K562 (cell line): ENCODE results near the gene TTC4. TPM values are rescaled to one million over a fixed set of nuclear protein-coding genes. Genes with fewer than 3 reads are reported as not detected.

ENCODE experiments used
- ADNP ChIP-seq: fragments of 200-800 bp; sonication (Bioruptor generic); IDR thresholded peaks from 2 replicates; pipeline ENCODE4 v1.6.1; 2016; ENCODE audit warnings: missing genetic modification characterization, missing compliant biosample characterization
- BRD4 ChIP-seq: fragments of 200-600 bp; sonication (generic); IDR thresholded peaks from 2 replicates; pipeline ENCODE4 v1.6.1; 2017; ENCODE audit warnings: inconsistent platforms
- CCNT2 ChIP-seq: IDR thresholded peaks from 2 replicates; pipeline ENCODE4 v1.6.1; 2011; ENCODE audit warnings: borderline replicate concordance, low read depth, mild to moderate bottlenecking, moderate library complexity, mixed read lengths, low read length; ENCODE audit not compliant: insufficient read length; ENCODE audit errors: extremely low read depth
- CTCF ChIP-seq, 3 experiments: IDR thresholded peaks in 2 of 3; conservative IDR thresholded peaks in 1 of 3; 2 replicates each; pipeline ENCODE4 v1.5.1; 2011 to 2012; ENCODE audit warnings: low read length in 3 of 3, mild to moderate bottlenecking in 3 of 3, control low read depth in 2 of 3, improper control_type of control experiment in 1 of 3, inconsistent platforms in 1 of 3, low read depth in 1 of 3, mixed read lengths in 1 of 3, moderate library complexity in 1 of 3; ENCODE audit not compliant: insufficient read depth in 2 of 3
- DIDO1 ChIP-seq: fragments of 450-650 bp; IDR thresholded peaks from 2 replicates; pipeline ENCODE4 v1.6.1; 2016; ENCODE audit warnings: low read depth, missing biosample characterization, missing genetic modification characterization
- E2F8 ChIP-seq: fragments of 450-650 bp; IDR thresholded peaks from 2 replicates; pipeline ENCODE4 v1.7.1; 2018; ENCODE audit warnings: mild to moderate bottlenecking, low read depth; ENCODE audit not compliant: partially characterized antibody
- ELF4 ChIP-seq: fragments of 450-650 bp; formaldehyde crosslinking; IDR thresholded peaks from 2 replicates; pipeline ENCODE4 v1.4.0; 2022; ENCODE audit warnings: missing genetic modification characterization
- FOXK1 ChIP-seq: sonication (generic); formaldehyde crosslinking; IDR thresholded peaks from 2 replicates; pipeline ENCODE4 v1.8.0; 2022; ENCODE audit warnings: missing genetic modification reagents, mild to moderate bottlenecking, borderline replicate concordance
- HCFC1 ChIP-seq: IDR thresholded peaks from 2 replicates; pipeline ENCODE4 v1.6.1; 2012; ENCODE audit warnings: low read depth, low read length, improper control_type of control experiment
- L3MBTL2 ChIP-seq: fragments of 450-650 bp; IDR thresholded peaks from 2 replicates; pipeline ENCODE4 v1.6.1; 2016; ENCODE audit warnings: mild to moderate bottlenecking, moderate library complexity
- NCOA1 ChIP-seq: fragments of 450-650 bp; IDR thresholded peaks from 2 replicates; pipeline ENCODE4 v1.6.1; 2016; ENCODE audit warnings: low read depth
- PHF21A ChIP-seq: fragments of 450-650 bp; IDR thresholded peaks from 2 replicates; pipeline ENCODE4 v1.6.1; 2017; ENCODE audit warnings: low read depth, borderline replicate concordance
- RBM22 ChIP-seq: fragments of 200-400 bp; formaldehyde crosslinking; IDR thresholded peaks from 2 replicates; pipeline ENCODE4 v1.6.1; 2018; ENCODE audit warnings: low read length, low read depth; ENCODE audit not compliant: poor library complexity, severe bottlenecking
- STAT5A ChIP-seq: IDR thresholded peaks from 2 replicates; pipeline ENCODE4 v1.6.1; 2012; ENCODE audit warnings: low read length, inconsistent platforms, borderline replicate concordance
- TAF7 ChIP-seq: fragments of 450-650 bp; IDR thresholded peaks from 2 replicates; pipeline ENCODE4 v1.6.1; 2016; ENCODE audit warnings: missing genetic modification characterization, missing compliant biosample characterization
- USF1 ChIP-seq: sonication (generic); formaldehyde crosslinking; IDR thresholded peaks from 2 replicates; pipeline ENCODE4 v1.9.0; 2022; ENCODE audit warnings: mild to moderate bottlenecking, missing genetic modification reagents
- ZBTB9 ChIP-seq: fragments of 450-650 bp; formaldehyde crosslinking; IDR thresholded peaks from 2 replicates; pipeline ENCODE4 v1.4.0; 2020; ENCODE audit warnings: mild to moderate bottlenecking, moderate library complexity
- ZNF398 ChIP-seq: fragments of 250-450 bp; sonication (Bioruptor Pico); IDR thresholded peaks from 2 replicates; pipeline ENCODE4 v1.8.0; 2021; ENCODE audit warnings: moderate library complexity, mild to moderate bottlenecking, inconsistent platforms
- polyA plus RNA-seq, 8 experiments: library from polyadenylated mRNA; depleted of rRNA in 4 of 8; stranded (reverse) in 5 of 8; unstranded in 3 of 8; fragments of >200 nt; fragmentation: Nextera tagmentation in 2 of 8; fragmentation: Illumina TruSeq in 1 of 8; extraction: Ambion mirVana in 2 of 8; extraction: Trizol in 1 of 8; gene quantifications; 2 replicates each; pipeline versions ENCODE4 v1.2.1 to v1.2.3, GENCODE V29; 2011 to 2014; ENCODE audit warnings: inconsistent platforms in 1 of 8, missing spikeins in 1 of 8
- total RNA-seq, 7 experiments: library from RNA; depleted of rRNA in 6 of 7; stranded (reverse); fragments of >200 nt in 6 of 7; fragmentation: Illumina TruSeq in 2 of 7; extraction: Trizol in 2 of 7; gene quantifications; 2 replicates each; pipeline versions ENCODE4 v1.2.1 to v1.2.3, GENCODE V29; 2011 to 2021; ENCODE audit warnings: low replicate concordance in 1 of 7

The TTC4 gene
- total and polyA plus RNA-seq, 9 of the 15 experiments (the other 6 are each of a cell fraction or from before 2014, with no cell fraction given), result 36.3 to 111 (median 54.1) TPM

- TF ChIP-seq ZBTB9 (CRISPR knock-in tag) (peak; percentile 74; the same call in 1 of the 2 replicates), NCOA1 (peak; percentile 98), USF1 (CRISPR knock-in tag) (peak; percentile 54), RBM22 (peak; percentile 72), STAT5A (peak; percentile 30; the same call in 1 of the 2 replicates), HCFC1 (peak; percentile 90), ZNF398 (no peak), DIDO1 (peak; percentile 98), ADNP (tag) (no peak), CTCF (IDR thresholded peaks at IDR 0.05 in 2 of 3, conservative IDR thresholded peaks at IDR 0.05 in 1 of 3; ENCODE audit: insufficient read depth in 2 of 3, low read depth in 1 of 3, low read length in 3 of 3) (0 out of 6 replicates have a peak, but pooled peaks of 1 of the 3 experiments have one; percentile 17), BRD4 (no peak), TAF7 (tag) (peak; percentile 88), L3MBTL2 (peak; percentile 75), FOXK1 (CRISPR knock-in tag) (0 out of 2 replicates have a peak, but pooled peaks have one; percentile 49), CCNT2 (peak; percentile 85), E2F8 (peak; percentile 86), PHF21A (no peak; the same call in 1 of the 2 replicates), ELF4 (CRISPR knock-in tag) (no peak; the same call in 1 of the 2 replicates)
Measured at GRCh38 chr1:54715493-54716298, at the start of gene TTC4 (continued).
